H9 (cell line): ENCODE measurements around the gene DUSP7. TPM values are rescaled to one million over a fixed set of nuclear protein-coding genes. Genes with fewer than 3 reads are reported as not detected.
A peak's percentile ranks its signal among the peaks of the same experiment; 100 is the strongest.

Source experiments
- DNase-seq: peaks from one replicate; pipeline ENCODE4 v3.0.0-alpha.2; 2017
- H2AFZ ChIP-seq: one replicate; pipeline ENCODE4 v1.6.1; 2013; ENCODE audit warnings: mild to moderate bottlenecking, low read length, control low read depth, moderate library complexity
- H2AK5ac ChIP-seq: 2 replicates; pipeline ENCODE4 v1.6.1; 2013; ENCODE audit warnings: low read length, control low read depth, mixed read lengths; ENCODE audit not compliant: insufficient read length
- H2BK120ac ChIP-seq: one replicate; pipeline ENCODE4 v1.6.1; 2013; ENCODE audit warnings: low read depth, mild to moderate bottlenecking, low read length, control low read depth, inconsistent platforms; ENCODE audit not compliant: poor library complexity, severe bottlenecking
- H2BK12ac ChIP-seq: 2 replicates; pipeline ENCODE4 v1.6.1; 2013; ENCODE audit warnings: low read length, control low read depth, mixed read lengths, low read depth; ENCODE audit not compliant: insufficient read length
- H2BK15ac ChIP-seq: 2 replicates; pipeline ENCODE4 v1.6.1; 2013; ENCODE audit warnings: low read depth, low read length, control low read depth
- H2BK20ac ChIP-seq: one replicate; pipeline ENCODE4 v1.6.1; 2013; ENCODE audit warnings: low read depth, mild to moderate bottlenecking, low read length, control low read depth, inconsistent platforms; ENCODE audit not compliant: poor library complexity, severe bottlenecking
- H2BK5ac ChIP-seq: 2 replicates; pipeline ENCODE4 v1.6.1; 2013; ENCODE audit warnings: low read length, control low read depth, mixed read lengths; ENCODE audit not compliant: insufficient read length
- H3K14ac ChIP-seq: 2 replicates; pipeline ENCODE4 v1.6.1; 2013; ENCODE audit warnings: low read length, control low read depth; ENCODE audit not compliant: insufficient read depth
- H3K18ac ChIP-seq: 2 replicates; pipeline ENCODE4 v1.6.1; 2013; ENCODE audit warnings: low read depth, mild to moderate bottlenecking, mixed read lengths, low read length, control low read depth; ENCODE audit not compliant: insufficient read length
- H3K23ac ChIP-seq: 2 replicates; pipeline ENCODE4 v1.6.1; 2013; ENCODE audit warnings: low read length, control low read depth, mixed read lengths, low read depth; ENCODE audit not compliant: insufficient read length
- H3K23me2 ChIP-seq: 2 replicates; pipeline ENCODE4 v1.6.1; 2013; ENCODE audit warnings: low read depth, mild to moderate bottlenecking, mixed read lengths, low read length, control low read depth; ENCODE audit not compliant: insufficient read length, poor library complexity, severe bottlenecking
- H3K27ac ChIP-seq: 2 replicates; pipeline ENCODE4 v1.5.1; 2013; ENCODE audit warnings: low read length, control low read depth, mixed read lengths, low read depth; ENCODE audit not compliant: insufficient read length
- H3K27me3 ChIP-seq: 2 replicates; pipeline ENCODE4 v1.6.1; 2013; ENCODE audit warnings: low read length, control low read depth, inconsistent platforms; ENCODE audit not compliant: insufficient read depth
- H3K4ac ChIP-seq: 2 replicates; pipeline ENCODE4 v1.6.1; 2013; ENCODE audit warnings: low read depth, mild to moderate bottlenecking, control low read depth, inconsistent platforms, low read length, moderate library complexity
- H3K4me1 ChIP-seq: 2 replicates; pipeline ENCODE4 v1.6.1; 2013; ENCODE audit warnings: low read length, control low read depth, inconsistent platforms; ENCODE audit not compliant: insufficient read depth
- H3K4me2 ChIP-seq: 2 replicates; pipeline ENCODE4 v1.6.1; 2013; ENCODE audit warnings: low read length, control low read depth, mixed read lengths; ENCODE audit not compliant: insufficient read length, insufficient read depth
- H3K56ac ChIP-seq: 2 replicates; pipeline ENCODE4 v1.6.1; 2013; ENCODE audit warnings: low read depth, mild to moderate bottlenecking, mixed read lengths, low read length, control low read depth; ENCODE audit not compliant: insufficient read length
- H3K79me1 ChIP-seq: 2 replicates; pipeline ENCODE4 v1.6.1; 2013; ENCODE audit warnings: low read depth, mild to moderate bottlenecking, moderate library complexity, low read length, control low read depth, inconsistent platforms; ENCODE audit not compliant: insufficient read depth, poor library complexity, severe bottlenecking
- H3K79me2 ChIP-seq: 2 replicates; pipeline ENCODE4 v1.6.1; 2013; ENCODE audit warnings: low read length, control low read depth, inconsistent platforms; ENCODE audit not compliant: insufficient read depth
- H3K9ac ChIP-seq: 2 replicates; pipeline ENCODE4 v1.6.1; 2013; ENCODE audit warnings: low read length, control low read depth, mixed read lengths; ENCODE audit not compliant: insufficient read length; ENCODE audit errors: extremely low read depth
- H3K9me3 ChIP-seq: one replicate; pipeline ENCODE4 v1.6.1; 2013; ENCODE audit warnings: low read depth, low read length, inconsistent platforms; ENCODE audit not compliant: control insufficient read depth
- H3T11ph ChIP-seq: one replicate; pipeline ENCODE4 v1.6.1; 2013; ENCODE audit warnings: mild to moderate bottlenecking, low read length, control low read depth, inconsistent platforms
- H4K20me1 ChIP-seq: one replicate; pipeline ENCODE4 v1.6.1; 2013; ENCODE audit not compliant: control insufficient read depth, insufficient read length, insufficient read depth
- H4K5ac ChIP-seq: 2 replicates; pipeline ENCODE4 v1.6.1; 2013; ENCODE audit warnings: low read depth, mild to moderate bottlenecking, mixed read lengths, low read length, control low read depth; ENCODE audit not compliant: insufficient read length
- H4K8ac ChIP-seq: replicated peaks from 2 replicates; pipeline ENCODE4 v1.6.1; 2013; ENCODE audit warnings: low read length, control low read depth, mixed read lengths, low read depth; ENCODE audit not compliant: insufficient read length
- H4K91ac ChIP-seq: 2 replicates; pipeline ENCODE4 v1.6.1; 2013; ENCODE audit warnings: low read depth, mild to moderate bottlenecking, moderate library complexity, mixed read lengths, low read length, control low read depth; ENCODE audit not compliant: insufficient read length
- H3K27ac Mint-ChIP-seq, 3 experiments: 2 replicates in 2 of 3; 3 replicates in 1 of 3; pipeline ENCODE4 v1.8.0; 2020 to 2021; ENCODE audit warnings: mixed read lengths in 3 of 3, mild to moderate bottlenecking in 1 of 3, moderate library complexity in 1 of 3
- H3K27me3 Mint-ChIP-seq: 2 replicates; pipeline ENCODE4 v1.8.0; 2021; ENCODE audit warnings: low read depth, mild to moderate bottlenecking, moderate library complexity, mixed read lengths
- H3K36me3 Mint-ChIP-seq, 3 experiments: 2 replicates in 2 of 3; 3 replicates in 1 of 3; pipeline ENCODE4 v1.8.0; 2020 to 2021; ENCODE audit warnings: low read depth in 3 of 3, mixed read lengths in 3 of 3; ENCODE audit not compliant: insufficient read depth in 1 of 3
- H3K4me1 Mint-ChIP-seq, 2 experiments: 2 replicates each; pipeline ENCODE4 v1.8.0; 2020; ENCODE audit warnings: mixed read lengths in 2 of 2
- H3K4me3 Mint-ChIP-seq, 2 experiments: 2 replicates in 1 of 2; 3 replicates in 1 of 2; pipeline ENCODE4 v1.8.0; 2020 to 2021; ENCODE audit warnings: mild to moderate bottlenecking in 2 of 2, mixed read lengths in 2 of 2, moderate library complexity in 1 of 2
- H3K9me3 Mint-ChIP-seq, 2 experiments: 2 replicates in 1 of 2; 3 replicates in 1 of 2; pipeline ENCODE4 v1.8.0; 2020; ENCODE audit warnings: mild to moderate bottlenecking in 2 of 2, mixed read lengths in 2 of 2, moderate library complexity in 1 of 2
- WGBS: extraction: QIAGEN DNeasy Blood & Tissue Kit; methylation state at CpG from one replicate; pipeline ENCODE4 v1.1.7; 2013; ENCODE audit warnings: missing lambda C conversion rate, low lambda C conversion rate, mixed read lengths; ENCODE audit not compliant: insufficient read length; ENCODE audit errors: extremely low coverage; 5-methylcytosine and 5-hydroxymethylcytosine counted together
- total RNA-seq: library from RNA; stranded (reverse); gene quantifications from 2 replicates; pipeline ENCODE4 v1.2.1, GENCODE V29; 2021
- TF ChIP-seq, protein P1 (sequence below): fragments of 200-600 bp; sonication (generic); conservative IDR thresholded peaks from 3 replicates; pipeline ENCODE4 v1.8.0; 2021; ENCODE audit warnings: antibody characterized with exemption, mild to moderate bottlenecking

DUSP7 gene
- total RNA-seq, 1 experiment from 2014 or later = 24.0 TPM

DNA sequence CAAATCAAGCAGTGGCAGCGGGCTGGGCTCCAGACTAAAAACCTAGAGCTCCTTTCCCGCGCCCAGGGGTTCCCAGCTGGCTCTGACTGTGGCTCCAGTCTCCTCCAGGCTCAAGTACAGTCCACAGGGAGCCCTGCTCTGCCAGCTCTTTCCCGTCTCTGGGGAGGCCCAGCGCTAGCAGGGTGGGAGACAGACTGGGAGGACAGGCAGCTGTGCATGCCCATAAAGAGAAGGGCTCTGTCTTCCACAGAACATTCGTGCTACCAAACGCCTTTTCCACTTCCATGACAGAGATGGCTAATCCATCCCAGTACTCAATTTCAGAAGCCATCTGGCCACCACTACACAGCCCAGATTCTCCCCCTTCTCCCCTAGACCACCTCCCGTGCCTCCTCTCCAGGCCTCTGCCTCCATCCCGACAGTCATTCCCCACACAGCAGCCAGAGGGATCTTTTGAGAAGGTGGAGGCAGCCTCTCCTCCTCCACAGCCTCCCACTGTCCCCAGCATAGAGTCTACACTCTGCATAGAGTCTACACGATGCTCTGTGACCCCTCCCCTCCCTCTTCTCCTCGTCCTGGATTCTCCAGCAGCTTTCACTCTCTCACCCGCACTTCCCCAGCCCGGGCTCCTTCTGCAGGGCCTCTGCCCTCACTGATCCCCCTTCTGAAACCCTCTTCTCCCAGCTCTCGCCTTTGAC is 6.8 kb upstream of the DUSP7 start:
- H2BK120ac ChIP-seq = no peak overlapping the region
- no peak overlapping the region for H3K56ac ChIP-seq
- no peak overlapping the region for H3K4ac ChIP-seq
- H3K27ac Mint-ChIP-seq = peak overlapping the region in 2 of 3 experiments; percentile 39 to 87; a peak in 3 of 7 replicates
- no peak overlapping the region for H2BK20ac ChIP-seq
- no peak overlapping the region for H3K27ac ChIP-seq
- H3K4me3 Mint-ChIP-seq = no peak overlapping the region
- H3K23ac ChIP-seq = no peak overlapping the region
- no peak overlapping the region for H2BK12ac ChIP-seq
- no peaks in the 10 kb centered on the region for H3K36me3 Mint-ChIP-seq
- no peak for DNase-seq
- H4K8ac ChIP-seq = no peak overlapping the region
- H4K91ac ChIP-seq = no peak overlapping the region
- no peak overlapping the region for H2BK15ac ChIP-seq
- peaks cover 2 to 5% of the 10 kb centered on the region in 2 experiments; a peak in 1 of 4 replicates for H3K4me1 Mint-ChIP-seq
- H3K18ac ChIP-seq = no peak overlapping the region
- H3K4me2 ChIP-seq = no peak overlapping the region
- no peaks in the 10 kb centered on the region for H3K79me2 ChIP-seq
- H3K27me3 ChIP-seq = no peaks in the 10 kb centered on the region
- H2AFZ ChIP-seq = no peak overlapping the region
- H3K23me2 ChIP-seq = no peaks in the 10 kb centered on the region
- no peak overlapping the region for H3T11ph ChIP-seq
- no CpG with 5 or more reads among the region's 14 CpGs for WGBS
- H3K27me3 Mint-ChIP-seq = peaks cover 45% of the 10 kb centered on the region
- no peaks in the 10 kb centered on the region for H3K4me1 ChIP-seq
- H2BK5ac ChIP-seq = no peak overlapping the region
- TF ChIP-seq, protein P1, sequence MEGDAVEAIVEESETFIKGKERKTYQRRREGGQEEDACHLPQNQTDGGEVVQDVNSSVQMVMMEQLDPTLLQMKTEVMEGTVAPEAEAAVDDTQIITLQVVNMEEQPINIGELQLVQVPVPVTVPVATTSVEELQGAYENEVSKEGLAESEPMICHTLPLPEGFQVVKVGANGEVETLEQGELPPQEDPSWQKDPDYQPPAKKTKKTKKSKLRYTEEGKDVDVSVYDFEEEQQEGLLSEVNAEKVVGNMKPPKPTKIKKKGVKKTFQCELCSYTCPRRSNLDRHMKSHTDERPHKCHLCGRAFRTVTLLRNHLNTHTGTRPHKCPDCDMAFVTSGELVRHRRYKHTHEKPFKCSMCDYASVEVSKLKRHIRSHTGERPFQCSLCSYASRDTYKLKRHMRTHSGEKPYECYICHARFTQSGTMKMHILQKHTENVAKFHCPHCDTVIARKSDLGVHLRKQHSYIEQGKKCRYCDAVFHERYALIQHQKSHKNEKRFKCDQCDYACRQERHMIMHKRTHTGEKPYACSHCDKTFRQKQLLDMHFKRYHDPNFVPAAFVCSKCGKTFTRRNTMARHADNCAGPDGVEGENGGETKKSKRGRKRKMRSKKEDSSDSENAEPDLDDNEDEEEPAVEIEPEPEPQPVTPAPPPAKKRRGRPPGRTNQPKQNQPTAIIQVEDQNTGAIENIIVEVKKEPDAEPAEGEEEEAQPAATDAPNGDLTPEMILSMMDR = no peak
- H3K79me1 ChIP-seq = no peaks in the 10 kb centered on the region
- H2AK5ac ChIP-seq = no peak overlapping the region
- no peak overlapping the region for H3K9ac ChIP-seq
- no peak overlapping the region for H4K5ac ChIP-seq
- no peak overlapping the region; the same call in 1 of the 2 replicates for H3K14ac ChIP-seq
- H3K9me3 ChIP-seq = no peaks in the 10 kb centered on the region
- H3K9me3 Mint-ChIP-seq = no peaks in the 10 kb centered on the region
- H4K20me1 ChIP-seq = peaks cover 2% of the 10 kb centered on the region
